Measurements from ENCODE around the gene UBE2C.
"Not testable (repeated sequence)": the region's sequence is repeated elsewhere in the genome, so short reads cannot be mapped to it uniquely, and the experiment has no call there.

UBE2C gene

DNA sequence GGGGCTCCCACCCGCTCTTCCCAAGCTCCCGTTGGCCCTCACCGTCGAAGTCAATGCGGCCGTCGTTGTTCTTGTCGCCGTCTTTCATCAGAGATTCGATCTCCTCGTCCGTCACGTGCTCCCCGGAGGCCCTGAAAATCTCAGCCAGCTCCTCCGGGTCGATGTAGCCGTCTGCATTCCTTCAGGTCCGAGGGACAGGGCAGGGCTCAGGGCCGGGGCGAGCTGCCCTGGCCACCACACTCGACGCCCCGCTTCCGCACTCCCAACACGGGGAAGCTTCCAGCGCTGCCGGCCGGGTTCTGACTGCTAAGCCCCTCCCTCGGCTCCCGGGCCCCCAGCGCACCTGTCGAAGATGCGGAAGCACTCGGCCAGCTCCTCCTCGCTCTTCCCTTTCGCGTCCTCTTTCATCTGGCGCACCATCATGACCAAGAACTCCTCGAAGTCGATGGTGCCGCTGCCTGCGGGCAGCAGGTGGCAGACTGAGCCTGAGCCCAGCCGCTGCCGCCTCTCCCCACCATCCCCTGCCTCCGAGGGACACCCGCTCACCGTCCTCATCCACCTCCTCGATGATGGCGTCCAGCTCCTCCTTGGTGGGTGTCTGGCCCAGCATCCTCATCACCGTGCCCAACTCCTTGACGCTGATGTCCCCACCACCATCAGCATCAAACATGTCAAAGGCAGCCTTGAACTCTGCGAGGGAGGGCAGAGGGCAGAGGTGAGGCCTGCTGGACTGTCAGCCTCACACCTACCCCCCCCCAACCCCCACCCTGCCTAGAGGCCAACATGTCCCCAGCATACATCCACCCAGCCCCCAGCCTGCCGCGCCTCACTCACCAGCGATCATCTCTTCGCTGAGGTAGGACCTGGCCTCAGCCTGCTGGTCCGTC lies 11.7 kb downstream of the UBE2C start:
- no peaks in the 10 kb centered on the region for H3K27me3 ChIP-seq (replicated peaks; ENCODE audit: control insufficient read depth, insufficient read depth, low read length)
- TF ChIP-seq, protein P1, sequence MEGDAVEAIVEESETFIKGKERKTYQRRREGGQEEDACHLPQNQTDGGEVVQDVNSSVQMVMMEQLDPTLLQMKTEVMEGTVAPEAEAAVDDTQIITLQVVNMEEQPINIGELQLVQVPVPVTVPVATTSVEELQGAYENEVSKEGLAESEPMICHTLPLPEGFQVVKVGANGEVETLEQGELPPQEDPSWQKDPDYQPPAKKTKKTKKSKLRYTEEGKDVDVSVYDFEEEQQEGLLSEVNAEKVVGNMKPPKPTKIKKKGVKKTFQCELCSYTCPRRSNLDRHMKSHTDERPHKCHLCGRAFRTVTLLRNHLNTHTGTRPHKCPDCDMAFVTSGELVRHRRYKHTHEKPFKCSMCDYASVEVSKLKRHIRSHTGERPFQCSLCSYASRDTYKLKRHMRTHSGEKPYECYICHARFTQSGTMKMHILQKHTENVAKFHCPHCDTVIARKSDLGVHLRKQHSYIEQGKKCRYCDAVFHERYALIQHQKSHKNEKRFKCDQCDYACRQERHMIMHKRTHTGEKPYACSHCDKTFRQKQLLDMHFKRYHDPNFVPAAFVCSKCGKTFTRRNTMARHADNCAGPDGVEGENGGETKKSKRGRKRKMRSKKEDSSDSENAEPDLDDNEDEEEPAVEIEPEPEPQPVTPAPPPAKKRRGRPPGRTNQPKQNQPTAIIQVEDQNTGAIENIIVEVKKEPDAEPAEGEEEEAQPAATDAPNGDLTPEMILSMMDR (IDR thresholded peaks at IDR 0.05; ENCODE audit: insufficient read depth, low read length, poor library complexity, severe bottlenecking), result peak; percentile 56
- no peaks in the 10 kb centered on the region for H3K36me3 ChIP-seq (ENCODE audit: control insufficient read depth, insufficient read depth, low read length)
- no peak overlapping the region; the same call in 1 of the 2 replicates for H3K4me3 ChIP-seq (replicated peaks; ENCODE audit: low read depth, low read length)
- DNase-seq (ENCODE audit: extremely low read depth, insufficient read length), result peak; percentile 40

DNA sequence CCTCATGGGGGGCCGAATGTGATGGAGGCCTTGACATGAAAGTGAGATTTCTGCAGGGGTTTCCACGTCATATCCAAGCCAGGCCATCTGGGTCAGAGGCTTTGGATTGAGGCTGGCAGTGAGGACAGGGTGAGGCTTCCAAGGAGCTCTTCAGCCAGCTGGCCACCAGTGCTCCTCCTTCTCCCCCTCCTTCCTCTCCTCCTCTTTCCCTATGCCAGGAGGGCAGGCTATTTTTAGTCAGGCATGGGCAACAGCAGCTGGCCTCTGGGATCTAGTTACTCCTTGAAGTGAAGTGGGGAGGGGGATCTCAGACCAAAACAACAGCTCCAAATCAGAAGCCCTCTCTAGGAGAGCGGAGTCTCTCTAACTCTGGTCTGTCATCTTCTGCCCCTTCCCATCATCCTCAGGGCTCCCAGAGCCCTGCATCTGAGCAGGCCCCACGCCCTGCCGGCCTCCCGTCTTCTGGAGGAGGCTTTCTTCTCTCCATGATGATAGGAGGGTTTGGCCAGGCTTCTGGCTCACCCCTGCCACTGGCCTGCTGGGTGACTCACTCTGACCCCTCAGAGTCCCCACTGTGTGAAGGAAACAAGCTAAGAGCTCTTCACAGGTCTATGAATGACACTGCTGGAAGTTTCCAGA lies 14.1 kb downstream of the UBE2C start:
- Histone ChIP-seq H3K36me3 (ENCODE audit: control insufficient read depth, insufficient read depth, low read length) (no peaks in the 10 kb centered on the region), H3K4me3 (replicated peaks; ENCODE audit: low read depth, low read length) (no peak overlapping the region), H3K27me3 (replicated peaks; ENCODE audit: control insufficient read depth, insufficient read depth, low read length) (no peaks in the 10 kb centered on the region)
- TF ChIP-seq, protein P1 (IDR thresholded peaks at IDR 0.05; ENCODE audit: insufficient read depth, low read length, poor library complexity, severe bottlenecking), result no peak
- no peak for DNase-seq (ENCODE audit: extremely low read depth, insufficient read length)

DNA sequence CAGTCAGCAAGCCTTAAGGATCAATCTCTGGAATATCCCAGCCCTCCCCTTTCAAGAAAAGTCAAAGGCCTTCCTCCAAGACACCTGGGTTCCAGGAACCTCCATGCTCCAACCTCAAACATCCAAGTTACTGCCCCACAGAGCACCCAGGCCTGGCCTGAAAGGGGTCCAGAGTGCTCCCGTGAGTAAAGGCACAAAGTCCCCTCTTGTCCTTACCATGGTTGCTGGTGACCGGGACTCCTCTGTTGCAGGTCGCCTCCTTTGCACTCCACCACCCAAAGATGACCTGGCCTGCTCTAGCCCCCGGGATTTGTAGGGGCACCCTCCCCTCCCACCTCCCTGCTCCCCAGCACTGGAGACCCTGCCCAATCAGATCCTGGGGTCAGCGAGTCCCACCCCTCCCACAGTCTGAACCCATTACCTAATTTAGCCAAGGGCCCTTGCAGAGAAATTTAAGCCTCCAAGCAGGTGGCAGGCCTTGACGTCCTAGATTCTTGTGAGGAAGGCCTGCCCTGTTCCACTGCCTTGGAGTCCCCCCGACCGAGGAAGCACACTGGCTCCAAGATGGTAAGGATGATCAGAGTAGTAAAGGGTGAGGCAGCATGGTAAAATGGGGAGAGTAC lies 14.7 kb downstream of the UBE2C start, which contains the start of gene TNNC2:
Gene TNNC2, minus strand, starts transcription at position 283 of the 623 bp plus-strand sequence. Its CDS starts 64 bp downstream, at position 219.
- TF ChIP-seq, protein P1 (IDR thresholded peaks at IDR 0.05; ENCODE audit: insufficient read depth, low read length, poor library complexity, severe bottlenecking), result no peak
- DNase-seq (ENCODE audit: extremely low read depth, insufficient read length), result no peak
- Histone ChIP-seq H3K4me3 (replicated peaks; ENCODE audit: low read depth, low read length) (no peak within 1 kb of the TSS), H3K36me3 (ENCODE audit: control insufficient read depth, insufficient read depth, low read length) (no peaks in the 10 kb centered on the region), H3K27me3 (replicated peaks; ENCODE audit: control insufficient read depth, insufficient read depth, low read length) (no peaks in the 10 kb centered on the region)

DNA sequence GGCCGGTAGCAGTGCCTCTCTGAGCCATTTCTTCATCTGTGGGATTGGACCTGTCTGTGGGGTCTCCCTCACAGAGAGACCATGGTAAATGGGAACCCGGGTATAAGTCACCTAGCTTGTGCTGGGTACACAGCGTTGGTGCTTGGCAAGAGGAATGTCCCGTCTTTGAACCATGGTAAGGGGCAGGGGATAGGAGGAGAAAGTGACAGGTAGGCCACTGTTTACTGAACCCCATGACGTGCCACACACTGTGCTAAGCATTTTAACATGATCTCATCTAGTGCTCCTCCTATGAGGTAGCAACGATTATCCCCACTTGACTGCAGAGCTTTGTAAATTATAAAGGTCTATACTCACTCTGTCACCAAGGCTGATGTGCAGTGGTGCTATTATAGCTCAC lies 15.3 kb downstream of the UBE2C start:
- no peak for DNase-seq (ENCODE audit: extremely low read depth, insufficient read length)
- Histone ChIP-seq H3K27me3 (replicated peaks; ENCODE audit: control insufficient read depth, insufficient read depth, low read length) (no peaks in the 10 kb centered on the region), H3K36me3 (ENCODE audit: control insufficient read depth, insufficient read depth, low read length) (no peaks in the 10 kb centered on the region), H3K4me3 (replicated peaks; ENCODE audit: low read depth, low read length) (no peak overlapping the region)
- TF ChIP-seq, protein P1 (IDR thresholded peaks at IDR 0.05; ENCODE audit: insufficient read depth, low read length, poor library complexity, severe bottlenecking), result no peak

DNA sequence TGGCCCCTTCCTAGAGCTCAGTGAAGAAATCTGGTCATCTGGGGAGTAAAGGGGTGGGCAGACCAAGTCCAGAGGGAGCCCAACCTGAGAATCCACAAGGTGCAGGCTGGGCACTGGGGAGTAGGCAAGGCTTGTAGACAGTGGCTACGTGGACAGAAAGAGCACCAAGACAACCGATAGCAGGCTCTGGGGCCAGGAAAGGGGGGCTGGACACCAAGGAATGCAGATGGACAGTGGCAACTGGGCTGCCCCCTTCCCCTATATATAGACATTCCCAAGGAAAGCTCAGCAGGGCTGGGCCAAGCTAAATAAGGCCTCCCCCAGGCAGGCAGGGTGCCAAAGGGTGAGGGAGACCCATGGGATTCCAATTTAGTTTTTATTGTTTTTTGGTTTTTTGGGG lies 16.1 kb downstream of the UBE2C start:
- Histone ChIP-seq H3K36me3 (ENCODE audit: control insufficient read depth, insufficient read depth, low read length) (no peaks in the 10 kb centered on the region), H3K4me3 (replicated peaks; ENCODE audit: low read depth, low read length) (no peak overlapping the region), H3K27me3 (replicated peaks; ENCODE audit: control insufficient read depth, insufficient read depth, low read length) (no peaks in the 10 kb centered on the region)
- TF ChIP-seq, protein P1 (IDR thresholded peaks at IDR 0.05; ENCODE audit: insufficient read depth, low read length, poor library complexity, severe bottlenecking), result no peak
- no peak for DNase-seq (ENCODE audit: extremely low read depth, insufficient read length)

DNA sequence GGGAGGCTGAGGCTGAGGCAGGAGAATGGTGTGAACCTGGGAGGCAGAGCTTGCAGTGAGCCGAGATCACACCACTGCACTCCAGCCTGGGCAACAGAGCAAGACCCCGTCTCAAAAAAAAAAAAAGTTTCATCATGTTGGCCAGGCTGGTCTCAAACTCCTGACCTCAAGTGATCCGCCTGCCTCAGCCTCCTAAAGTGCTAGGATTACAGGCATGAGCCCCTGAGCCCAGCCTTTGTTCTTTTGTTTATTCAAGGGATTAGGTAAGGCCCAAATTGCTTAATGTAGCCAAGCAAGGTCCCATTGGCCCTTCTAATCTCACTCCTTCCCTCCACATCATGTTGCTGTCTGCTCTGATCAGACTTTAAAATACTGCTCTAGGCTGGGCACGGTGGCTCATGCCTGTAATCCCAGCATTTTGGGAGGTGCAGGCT lies 17.2 kb downstream of the UBE2C start:
- not testable (repeated sequence) for H3K27me3 ChIP-seq (replicated peaks; ENCODE audit: control insufficient read depth, insufficient read depth, low read length)

More for the DNA sequence above, 17.2 kb downstream of the UBE2C start:
- not testable (repeated sequence) for H3K36me3 ChIP-seq (ENCODE audit: control insufficient read depth, insufficient read depth, low read length); H3K4me3 ChIP-seq (replicated peaks; ENCODE audit: low read depth, low read length); DNase-seq (ENCODE audit: extremely low read depth, insufficient read length)
